ENCODE measurements around the gene FAM114A1.

GRCh38 chr4:38944440-38944839 is 76.8 kb downstream of the FAM114A1 start:
- TF ChIP-seq, protein P1, sequence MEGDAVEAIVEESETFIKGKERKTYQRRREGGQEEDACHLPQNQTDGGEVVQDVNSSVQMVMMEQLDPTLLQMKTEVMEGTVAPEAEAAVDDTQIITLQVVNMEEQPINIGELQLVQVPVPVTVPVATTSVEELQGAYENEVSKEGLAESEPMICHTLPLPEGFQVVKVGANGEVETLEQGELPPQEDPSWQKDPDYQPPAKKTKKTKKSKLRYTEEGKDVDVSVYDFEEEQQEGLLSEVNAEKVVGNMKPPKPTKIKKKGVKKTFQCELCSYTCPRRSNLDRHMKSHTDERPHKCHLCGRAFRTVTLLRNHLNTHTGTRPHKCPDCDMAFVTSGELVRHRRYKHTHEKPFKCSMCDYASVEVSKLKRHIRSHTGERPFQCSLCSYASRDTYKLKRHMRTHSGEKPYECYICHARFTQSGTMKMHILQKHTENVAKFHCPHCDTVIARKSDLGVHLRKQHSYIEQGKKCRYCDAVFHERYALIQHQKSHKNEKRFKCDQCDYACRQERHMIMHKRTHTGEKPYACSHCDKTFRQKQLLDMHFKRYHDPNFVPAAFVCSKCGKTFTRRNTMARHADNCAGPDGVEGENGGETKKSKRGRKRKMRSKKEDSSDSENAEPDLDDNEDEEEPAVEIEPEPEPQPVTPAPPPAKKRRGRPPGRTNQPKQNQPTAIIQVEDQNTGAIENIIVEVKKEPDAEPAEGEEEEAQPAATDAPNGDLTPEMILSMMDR (IDR thresholded peaks at IDR 0.05; ENCODE audit: insufficient read depth, low read length): no peak
- TF ChIP-seq REST (IDR thresholded peaks at IDR 0.05; ENCODE audit: insufficient replicate concordance, low read depth) (no peak), GABPA (IDR thresholded peaks at IDR 0.05; ENCODE audit: low read depth) (no peak)
